Measurements from ENCODE around the gene CCDC158.
"Not testable (repeated sequence)": the region's sequence is repeated elsewhere in the genome, so short reads cannot be mapped to it uniquely, and the experiment has no call there.

The CCDC158 gene

DNA sequence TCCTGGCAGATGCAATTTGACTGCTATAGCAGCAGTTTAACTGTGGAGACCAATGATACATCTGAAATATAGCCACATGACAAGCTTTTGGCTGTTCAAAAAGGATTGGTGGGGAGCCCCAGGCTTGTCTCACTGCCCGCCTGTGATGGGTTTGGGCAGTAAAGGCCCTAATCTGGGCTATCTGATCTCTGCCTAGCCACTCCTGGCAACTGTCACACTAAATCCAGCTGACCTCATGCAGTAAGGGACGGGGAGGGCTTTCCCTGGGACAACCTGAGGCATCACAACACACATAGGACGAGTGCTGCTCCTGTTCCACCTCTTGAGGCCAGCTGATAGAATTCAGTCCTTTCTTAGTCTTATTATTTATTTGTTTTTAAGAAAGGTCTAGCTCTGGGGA, 56.2 kb downstream of the CCDC158 start:
- DNase-seq: no peak

DNA sequence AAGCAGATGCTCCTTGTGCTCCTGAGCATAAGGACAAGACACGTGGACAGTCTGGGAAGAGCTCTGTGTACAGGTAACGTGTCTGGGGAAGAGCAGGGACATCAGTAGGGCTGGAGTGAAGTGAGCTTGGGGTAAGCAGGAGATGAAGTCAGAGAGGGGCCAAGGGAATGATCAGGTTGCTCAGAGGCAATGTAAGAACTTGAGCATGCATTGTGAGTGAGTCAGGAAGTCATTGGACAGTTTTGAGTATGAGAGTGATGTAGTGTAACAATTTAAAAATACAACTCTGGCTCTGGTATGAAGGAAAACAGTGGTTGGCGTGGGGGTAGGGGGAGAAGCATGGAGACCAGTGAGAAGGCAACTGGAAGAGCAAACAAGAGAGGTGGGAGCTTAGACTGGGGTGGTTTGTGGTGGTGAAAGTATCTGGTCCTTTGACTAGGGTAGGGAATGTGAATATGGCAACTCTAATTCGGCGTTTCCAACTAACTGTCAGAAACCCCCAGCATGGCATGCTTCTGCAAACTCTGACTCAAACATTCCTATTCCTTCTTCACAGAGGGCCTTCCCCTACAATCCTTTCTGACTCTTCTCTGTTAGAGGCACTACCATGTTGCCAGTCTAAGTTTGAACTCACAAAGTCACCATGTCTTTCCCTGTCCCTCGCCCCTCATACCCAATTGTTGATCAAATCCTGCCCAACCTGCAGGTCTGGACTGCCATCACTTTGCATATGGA, 57.2 kb downstream of the CCDC158 start:
- DNase-seq: no peak

DNA sequence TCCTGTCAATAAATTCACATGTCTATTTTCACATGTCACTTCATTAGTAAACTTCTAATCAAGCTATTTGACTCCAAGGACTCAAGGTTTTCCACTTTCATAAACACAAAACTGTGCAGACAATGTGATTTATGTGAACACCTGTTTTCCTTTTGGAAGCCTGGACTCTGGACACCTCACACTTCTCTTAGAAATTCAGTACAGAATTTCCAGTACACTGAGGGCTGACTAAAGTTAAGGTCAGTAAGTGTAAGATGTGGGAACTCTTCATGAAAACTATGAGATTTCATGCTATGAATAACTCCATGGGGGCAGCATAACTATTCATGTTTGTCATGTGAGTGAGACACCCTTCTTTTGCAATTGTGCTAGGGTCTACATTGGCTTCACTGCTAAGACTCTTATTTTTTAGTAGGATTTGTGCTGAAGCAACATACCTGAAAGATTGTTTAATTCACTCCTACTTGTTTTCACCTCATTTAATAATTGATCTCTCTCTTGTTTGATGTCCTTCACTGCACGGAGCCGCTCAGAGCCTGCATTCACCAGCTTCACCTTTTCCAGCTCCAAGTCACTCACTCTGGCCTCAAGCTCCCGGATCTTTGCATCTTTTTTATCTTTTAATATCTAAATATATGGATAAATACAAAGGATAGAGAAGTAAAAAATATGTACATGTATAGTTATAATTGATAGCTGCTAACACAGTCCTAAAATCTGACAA, 59.1 kb downstream of the CCDC158 start:
- no peak for DNase-seq

DNA sequence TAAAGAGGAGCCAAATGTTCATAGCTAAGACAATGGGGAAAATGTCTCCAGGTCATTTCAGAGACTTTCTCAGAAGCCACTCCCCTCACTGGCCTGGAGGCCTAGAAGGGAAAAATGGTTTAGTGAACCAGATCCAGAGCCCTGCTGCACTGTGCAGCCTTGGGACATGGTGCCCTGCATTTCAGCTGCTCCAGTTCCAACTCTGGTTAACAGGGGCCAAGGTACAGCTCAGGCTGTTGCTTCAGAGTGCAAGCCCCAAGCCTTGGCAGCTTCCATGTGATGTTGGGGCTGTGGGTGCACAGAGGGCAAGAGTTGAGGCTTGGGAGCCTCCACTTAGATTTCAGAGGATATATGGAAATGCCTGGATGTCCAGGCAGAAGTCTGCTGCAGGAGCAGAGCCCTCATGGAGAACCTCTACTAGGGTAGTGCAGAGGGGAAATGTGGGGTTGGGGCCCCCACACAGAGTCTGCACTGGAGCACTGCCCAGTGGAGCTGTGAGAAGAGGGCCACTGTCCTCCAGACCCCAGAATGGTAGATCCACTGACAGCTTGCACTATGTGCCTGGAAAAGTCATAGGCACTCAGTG, 61.0 kb downstream of the CCDC158 start:
- not testable (repeated sequence) for DNase-seq

DNA sequence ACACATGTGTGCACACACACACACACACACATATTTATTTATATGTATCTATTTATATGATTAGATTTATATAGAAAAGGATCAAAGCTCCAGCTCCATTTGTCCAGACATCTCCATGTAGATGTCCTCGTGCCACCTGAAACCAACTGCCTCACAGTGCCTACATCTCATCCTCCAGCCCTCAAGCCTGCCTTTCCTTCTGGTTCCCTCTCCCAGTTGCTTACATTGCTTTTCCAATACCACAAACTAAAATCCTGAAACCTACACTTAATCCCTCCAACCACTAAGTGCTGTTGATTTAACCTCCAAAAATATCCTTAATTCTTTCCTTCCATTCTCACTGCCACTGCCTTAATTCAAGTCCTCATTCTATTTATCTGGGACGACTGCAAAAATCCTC, 63.0 kb downstream of the CCDC158 start:
- no peak for DNase-seq

DNA sequence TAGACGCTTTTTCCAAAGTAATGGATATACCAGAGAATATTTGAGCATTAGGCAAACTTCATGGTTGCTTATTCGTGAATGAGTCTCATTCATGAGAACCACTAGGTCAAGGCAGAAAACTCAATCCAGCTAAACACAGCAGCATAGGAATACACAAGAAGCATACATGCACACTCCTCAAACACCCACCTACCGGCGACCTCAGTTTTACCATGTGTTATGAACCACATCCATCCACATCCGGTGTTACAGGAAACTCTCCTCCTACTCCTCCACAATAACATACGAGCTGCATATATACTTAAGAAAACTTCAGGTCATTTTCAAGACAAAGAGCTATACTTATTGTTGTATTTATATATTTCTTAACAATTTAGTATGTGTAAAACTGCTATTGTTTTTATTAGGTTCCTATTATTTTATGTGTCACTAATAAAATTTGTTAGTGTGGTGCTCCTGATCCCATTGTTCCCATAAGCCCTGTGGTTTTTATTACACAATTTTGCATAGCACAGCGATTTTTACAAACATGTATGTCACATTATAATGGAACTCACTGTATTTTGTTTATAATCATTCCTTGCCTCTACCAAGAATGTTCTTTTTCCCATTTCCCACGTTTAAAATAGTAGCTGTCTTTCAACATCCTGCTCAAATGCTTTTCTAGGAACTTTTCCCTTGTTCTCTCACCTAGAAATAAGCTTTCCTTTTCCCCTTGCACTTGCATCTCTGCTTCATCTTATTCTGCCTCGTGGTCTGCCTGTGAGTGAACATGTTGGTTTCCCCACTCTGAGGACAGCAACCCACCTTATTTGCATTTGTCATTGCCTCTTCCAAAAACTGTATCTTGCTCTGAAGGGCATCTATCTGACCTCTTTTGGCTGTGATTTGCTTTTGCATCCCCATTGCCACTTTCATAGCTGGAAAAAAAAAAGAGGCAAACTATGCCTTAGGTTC, 66.1 kb downstream of the CCDC158 start:
- peak; percentile 86 to 93 for DNase-seq

DNA sequence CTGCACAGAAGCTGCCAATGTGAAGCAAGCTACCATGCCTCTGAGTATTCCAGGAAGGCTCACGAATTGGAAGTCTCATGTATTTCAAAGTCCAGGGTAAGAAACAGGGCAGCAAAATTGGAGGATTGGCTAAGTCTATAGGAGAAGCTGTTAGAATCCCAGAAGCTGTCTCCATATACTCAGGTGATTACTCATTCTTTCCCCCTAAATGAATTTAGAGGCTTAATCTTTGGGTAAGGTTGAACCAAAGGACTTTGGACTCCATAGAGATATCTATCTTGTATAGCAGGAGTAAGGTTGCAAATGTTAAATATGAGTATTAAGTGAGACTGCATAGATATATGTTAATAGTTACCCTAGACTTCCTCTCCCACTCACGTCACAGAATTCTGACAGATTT, 78.1 kb downstream of the CCDC158 start:
- no peak for DNase-seq

DNA sequence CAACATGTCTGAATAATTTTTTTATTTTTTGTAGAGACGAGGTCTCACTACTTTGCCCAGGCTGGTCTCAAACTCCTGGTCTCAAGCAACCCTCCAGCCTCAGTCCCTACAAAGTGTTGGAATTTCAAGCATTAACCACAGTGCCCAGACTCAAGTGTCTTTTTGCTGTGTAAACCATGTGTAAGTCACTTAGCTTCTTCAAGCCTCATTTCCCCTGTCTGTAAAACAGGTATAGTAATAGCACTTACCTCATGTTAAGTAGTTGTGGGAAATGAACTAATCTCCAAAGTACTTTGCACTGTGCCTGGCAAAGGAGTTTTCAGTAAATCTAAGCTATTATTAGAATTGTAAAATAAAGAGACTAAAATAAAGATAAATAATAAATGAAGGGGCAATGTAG, 78.8 kb downstream of the CCDC158 start:
- DNase-seq: no peak

DNA sequence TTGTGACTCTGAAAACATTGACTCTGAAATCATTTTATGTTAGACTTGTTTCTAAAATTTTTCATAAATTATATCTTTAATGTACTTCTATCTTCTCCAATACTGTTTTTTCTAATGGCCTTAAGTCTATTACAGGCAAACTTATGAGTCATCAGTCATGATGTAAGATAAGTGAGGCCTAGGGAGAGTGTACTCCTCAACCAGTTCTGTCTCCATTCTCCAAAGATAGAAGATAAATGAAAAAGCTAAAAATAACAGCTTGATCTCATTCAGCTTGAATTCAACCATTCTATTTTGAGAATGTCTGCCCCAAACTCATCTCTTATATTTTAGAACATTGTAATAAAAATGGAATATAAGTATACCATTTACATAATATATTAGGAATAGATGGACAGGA, 79.9 kb downstream of the CCDC158 start:
- peak; percentile 56 to 62 for DNase-seq

DNA sequence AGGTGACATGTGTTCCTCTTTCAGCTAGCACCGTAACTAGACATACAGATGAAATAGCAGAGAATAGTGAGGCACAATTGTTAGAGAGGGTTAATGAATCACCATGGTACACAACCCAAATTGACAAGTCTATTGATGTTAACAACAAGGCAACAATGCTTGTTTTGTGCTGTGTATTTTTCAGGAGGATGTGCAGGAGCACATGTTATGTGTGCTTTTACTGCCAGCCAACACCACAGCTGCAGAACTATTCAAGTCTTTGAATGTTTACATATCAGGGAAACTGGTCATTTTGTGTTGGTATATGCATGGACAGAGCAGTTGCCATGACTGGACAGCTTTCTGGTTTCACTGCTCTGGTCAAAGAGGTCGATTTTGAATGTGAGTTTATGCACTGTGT, 81.6 kb downstream of the CCDC158 start:
- no peak for DNase-seq

DNA sequence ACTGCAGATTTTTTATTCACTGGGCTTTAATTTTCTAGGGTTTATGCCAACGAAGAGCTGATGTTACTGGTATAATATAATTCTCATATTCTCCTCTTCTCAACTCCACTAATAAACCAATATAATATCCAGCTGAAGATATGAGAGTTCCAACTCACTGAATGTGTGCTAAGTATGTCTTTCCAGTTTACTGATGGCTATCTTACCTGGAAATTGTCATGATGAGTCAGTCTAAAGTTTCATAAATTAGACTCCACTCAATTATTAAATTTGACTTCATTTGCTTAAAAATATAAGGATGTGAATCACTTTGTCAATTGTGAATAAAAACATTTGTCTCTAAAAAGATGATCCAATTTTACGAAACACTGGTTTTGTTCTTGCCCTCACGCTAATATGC, 86.1 kb downstream of the CCDC158 start:
- DNase-seq: no peak

DNA sequence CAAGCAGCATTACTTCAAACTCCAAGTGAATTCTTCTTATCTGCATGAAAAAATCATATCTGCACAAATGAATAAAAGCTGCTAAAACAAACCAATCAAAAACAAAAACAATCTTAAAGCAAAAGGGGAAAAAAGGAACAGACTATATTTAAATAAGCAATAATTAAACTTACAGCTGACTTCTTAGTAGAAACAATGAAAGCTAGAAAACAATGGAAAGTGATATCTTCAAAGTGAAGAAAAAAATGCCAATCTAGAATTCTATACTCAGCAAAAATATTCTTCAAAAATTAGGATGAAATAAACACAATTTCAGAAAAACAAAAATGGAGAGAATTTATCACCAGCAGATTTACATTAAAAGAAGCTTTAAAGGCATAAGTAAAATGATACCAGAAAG, 94.4 kb downstream of the CCDC158 start:
- DNase-seq: peak; percentile 24 to 63

DNA sequence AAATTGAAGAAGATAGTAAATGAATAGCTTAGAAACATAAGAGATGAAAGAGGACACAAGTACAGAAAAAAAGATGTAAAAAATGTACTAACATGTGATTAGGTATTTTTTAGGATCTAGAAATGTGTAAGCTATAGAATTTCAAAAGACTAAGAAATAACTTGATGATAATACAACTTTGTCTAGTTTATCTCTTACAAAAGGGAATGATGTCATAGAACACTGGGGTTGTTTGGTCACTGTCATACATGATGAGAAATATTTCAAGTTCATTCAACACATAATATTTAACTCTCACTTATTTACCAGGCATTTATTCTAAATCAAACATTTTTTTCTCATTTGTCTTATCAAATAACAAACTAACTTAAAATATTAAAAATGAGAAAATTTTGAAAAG, 95.9 kb downstream of the CCDC158 start:
- DNase-seq: no peak

DNA sequence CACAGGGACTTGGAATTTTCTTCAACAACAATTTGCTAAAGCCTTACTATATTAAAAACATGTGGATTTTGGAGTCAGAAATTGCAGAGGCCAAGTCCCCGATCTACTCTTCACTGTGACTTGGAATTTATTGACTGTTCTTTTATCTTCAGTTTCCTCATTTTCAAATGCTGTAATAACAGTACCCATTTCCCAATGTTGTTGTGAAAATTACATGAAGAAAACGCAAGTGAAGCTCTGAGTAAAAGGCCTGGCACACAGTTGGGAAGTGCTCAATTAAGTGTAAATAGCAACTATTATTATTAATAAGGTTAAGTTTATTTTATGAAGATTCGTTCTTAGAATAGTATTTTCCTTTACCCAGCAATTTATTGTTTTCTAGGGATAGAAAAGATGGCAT, 98.7 kb downstream of the CCDC158 start:
- DNase-seq: no peak

DNA sequence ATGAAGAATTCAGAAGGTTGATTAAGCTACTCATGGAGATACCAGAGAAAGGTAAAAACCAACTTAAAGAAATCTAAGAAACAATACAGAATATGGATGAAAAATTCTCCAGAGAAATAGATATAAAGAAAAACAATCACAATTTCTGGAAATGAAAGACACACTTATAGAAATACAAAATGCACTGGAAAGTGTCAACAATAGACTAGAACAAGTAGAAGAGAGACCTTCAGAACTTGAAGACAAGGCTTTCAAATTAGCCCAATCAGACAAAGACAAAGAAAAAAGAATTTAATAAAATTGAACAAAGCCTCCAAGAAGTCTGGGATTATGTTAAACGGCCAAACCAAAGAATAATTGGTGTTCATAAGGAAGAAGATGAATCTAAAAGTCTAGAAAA, 104.8 kb downstream of the CCDC158 start:
- no peak for DNase-seq

DNA sequence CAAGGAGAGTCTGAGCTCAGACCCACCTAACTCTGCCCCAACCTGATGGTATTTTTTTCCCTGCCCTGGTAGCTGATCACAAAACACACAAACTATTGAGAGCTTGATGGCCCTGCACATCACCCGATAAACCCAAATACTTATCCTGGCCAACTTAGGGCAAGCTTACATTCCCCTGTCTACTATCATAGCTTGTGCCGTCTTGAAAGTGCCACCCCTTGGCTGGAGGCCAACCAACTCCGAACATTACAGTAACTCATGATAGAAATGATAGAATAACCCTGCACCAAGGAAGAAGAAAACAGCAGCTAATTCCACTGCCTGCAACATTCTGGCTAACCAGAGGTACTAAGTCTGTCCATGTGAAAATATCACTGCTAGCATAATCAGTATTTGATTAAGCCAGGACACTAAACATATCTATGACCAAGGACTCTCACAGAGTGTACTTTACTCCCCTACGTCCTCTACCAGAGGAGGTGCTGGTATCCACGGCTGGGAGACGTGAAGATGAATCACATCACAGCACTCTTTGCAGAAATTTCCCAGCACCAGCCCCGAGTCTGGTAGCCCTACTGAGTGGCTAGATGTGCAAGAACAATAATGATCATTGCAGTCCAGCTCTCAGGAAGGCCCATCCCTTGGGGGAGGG, 105.5 kb downstream of the CCDC158 start:
- no peak for DNase-seq

DNA sequence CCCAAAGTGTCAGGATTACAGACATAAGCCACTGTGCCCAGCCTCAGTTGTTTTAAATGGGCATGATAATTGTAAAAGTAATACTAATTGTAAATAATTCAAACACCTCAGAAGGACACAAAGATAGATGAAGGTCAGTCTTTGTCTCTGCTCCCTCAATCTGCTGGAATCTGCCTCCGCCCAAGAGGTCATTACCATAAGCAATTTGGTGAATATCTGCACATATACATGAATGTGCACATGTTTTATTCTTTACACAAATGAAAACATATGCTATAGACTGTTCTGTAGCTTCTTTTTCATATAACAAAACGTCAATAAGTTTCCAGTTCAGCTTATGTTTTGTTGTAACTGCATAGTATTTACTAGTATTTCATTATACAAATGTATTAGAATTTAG, 107.4 kb downstream of the CCDC158 start:
- DNase-seq: no peak

DNA sequence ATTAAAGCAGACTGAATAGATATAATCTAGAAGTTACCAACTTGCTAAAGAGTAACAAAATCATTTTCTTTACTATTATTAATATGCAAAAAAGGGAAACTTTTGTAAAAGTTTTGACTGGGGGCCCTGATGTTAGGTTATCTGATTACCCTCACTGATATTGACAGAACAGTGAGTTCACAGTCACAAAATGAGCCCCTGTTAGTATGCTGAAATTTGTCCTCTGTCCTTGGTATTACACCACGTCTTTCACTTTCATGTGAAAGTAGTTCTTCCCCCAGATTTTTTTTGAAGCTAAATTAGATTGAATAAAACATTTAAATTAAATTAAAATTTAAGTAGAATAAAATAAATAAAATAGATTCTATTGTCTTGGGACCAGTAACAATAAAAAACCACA, 108.5 kb downstream of the CCDC158 start:
- no peak for DNase-seq

DNA sequence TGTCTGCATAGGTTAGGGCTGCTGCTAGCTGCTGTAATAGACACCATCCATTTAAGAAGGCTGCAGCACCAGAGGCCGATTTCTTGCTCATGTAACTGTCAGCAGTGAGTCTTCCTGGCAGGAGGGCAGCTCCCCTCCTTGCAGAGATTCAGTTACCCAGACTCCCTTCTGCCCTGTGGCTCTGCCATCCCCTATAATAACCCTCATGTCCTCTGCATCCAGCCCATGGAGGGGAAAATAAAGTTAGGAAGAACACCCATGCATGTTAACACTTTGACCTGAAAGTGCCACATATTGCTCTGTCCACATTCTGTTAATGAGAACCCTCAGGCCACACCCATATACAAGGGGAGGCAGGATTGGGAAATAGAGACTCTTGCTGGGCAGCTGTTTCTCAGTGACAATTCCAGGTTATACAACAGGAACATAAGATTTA, 109.0 kb downstream of the CCDC158 start:
- DNase-seq: no peak

DNA sequence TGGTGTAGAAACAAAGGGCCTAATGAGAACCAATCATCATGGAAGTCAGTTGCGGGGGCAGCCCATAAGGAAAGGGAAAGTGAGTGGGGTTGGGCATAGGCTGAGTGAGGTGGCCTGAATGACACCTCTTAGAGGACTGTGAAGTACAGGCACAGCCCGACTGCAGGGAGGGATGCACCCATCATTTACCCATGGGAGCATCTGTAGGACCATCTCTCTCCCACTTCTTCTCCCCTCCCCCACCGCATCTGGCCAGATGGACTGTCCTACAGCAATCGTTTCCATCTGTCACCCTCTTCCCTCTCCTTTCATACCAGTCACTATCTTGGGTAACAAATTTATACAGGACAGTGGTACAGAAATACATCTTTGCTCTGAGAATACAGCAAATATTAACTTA, 110.3 kb downstream of the CCDC158 start:
- no peak for DNase-seq

DNA sequence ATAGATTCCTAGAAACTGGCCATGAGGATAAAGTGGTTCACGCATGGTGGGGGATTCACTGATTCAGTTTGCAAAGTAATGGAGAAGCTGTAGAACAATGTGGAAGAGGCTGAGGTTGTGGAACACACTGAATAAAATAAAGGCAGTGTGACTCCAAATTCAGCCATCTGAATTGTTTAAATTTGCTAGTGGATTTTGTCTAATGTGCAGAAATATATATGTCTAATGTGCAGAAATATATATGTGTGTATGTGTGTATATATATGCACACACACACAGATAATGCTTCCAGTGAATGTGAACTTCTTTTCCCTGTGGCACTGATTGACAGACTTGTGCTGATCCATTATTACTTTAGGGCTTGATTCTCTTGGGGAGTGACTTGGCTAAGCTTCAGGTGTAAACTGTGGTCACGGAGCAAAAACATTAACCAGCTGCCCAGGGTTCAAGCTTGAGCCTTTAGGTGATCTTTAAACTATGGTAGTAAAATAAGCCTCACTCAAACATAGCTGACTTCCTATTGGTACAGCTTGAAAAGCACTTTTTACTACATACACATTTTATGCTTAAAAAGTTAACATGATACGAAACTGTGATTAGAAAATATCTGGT, 110.9 kb downstream of the CCDC158 start:
- no peak for DNase-seq

DNA sequence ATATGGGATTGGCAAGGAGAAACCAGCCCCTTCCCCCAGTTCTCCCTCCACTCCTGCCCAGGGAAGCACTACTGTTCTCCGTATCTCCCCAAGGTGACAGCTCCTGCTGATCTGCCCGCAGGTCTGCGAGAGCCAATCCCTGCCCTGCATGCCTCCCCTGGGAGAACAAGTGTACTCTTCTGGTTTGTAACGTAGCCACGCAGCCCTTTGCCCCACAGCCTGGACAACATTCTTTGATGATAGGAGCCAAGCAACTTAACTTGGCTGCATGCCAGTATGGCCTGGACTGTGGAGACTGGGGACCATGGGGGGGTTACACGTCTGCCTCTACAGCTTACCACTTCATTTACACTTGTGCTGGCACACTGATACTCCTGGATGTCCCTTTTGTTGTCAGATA, 112.4 kb downstream of the CCDC158 start:
- no peak for DNase-seq
